ENCODE results near the gene CCDC86. TPM values are rescaled to one million over a fixed set of nuclear protein-coding genes. Genes with fewer than 3 reads are reported as not detected.
A peak's percentile ranks its signal among the peaks of the same experiment; 100 is the strongest.

Gene CCDC86
- total RNA-seq, 4 donors from 2014 or later: 32.5 to 46.3 (median 40.3) TPM

DNA sequence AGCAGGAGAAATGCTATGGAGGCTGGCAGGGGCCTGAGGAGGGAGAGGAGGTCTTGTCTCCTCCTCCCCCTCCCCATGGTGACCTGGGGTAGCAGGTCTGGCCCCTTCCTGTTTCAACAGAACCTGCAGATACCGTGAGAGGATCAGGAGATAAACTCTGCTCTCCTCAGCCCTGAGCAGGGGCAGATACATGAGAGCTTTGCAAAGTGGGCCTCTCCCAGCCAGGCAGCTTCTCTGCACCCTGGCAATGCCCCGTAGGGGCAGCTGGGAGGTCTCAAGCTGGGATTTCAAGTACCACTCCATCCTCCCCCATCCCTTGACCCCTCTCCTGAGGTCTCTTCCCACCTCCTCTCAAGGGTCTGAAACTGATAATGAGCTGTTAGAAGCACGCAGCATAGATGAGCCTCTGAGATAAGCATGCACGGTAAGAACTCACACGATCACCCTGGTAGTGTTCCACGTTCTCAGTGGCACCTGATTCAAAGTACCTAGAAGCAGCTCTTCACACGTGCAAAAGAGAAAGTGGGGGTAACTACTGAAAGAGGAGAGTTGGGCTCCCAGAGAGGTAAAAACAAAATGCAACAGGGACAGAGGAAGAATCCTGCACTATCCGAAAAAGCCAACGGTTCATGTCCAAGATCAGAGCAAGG is 4.9 kb upstream of the CCDC86 start:
- Histone ChIP-seq H3K4me1 (peaks cover 10% of the 10 kb centered on the region), H3K4me3 (no peak overlapping the region), H3K27ac (no peak overlapping the region), H3K9me3 (no peaks in the 10 kb centered on the region), H3K27me3 (peaks cover 5% of the 10 kb centered on the region), H3K36me3 (no peaks in the 10 kb centered on the region)
- TF ChIP-seq POLR2A (IDR thresholded peaks at IDR 0.05) (no peak), POLR2AphosphoS5 (IDR thresholded peaks at IDR 0.05) (no peak), EP300 (IDR thresholded peaks at IDR 0.05) (no peak), CTCF (IDR thresholded peaks at IDR 0.05) (no peak)
- DNase-seq (ENCODE audit: low spot score in 2 of 2): no peak
- WGBS: 75% methylated on average over 9 of the region's 9 CpGs

- no peak overlapping the region for H3K27ac ChIP-seq
- H3K4me3 ChIP-seq: no peak overlapping the region
- H3K4me1 ChIP-seq: peaks cover 17% of the 10 kb centered on the region
- no peaks in the 10 kb centered on the region for H3K36me3 ChIP-seq
- DNase-seq (ENCODE audit: low spot score in 2 of 2): no peak
- no peaks in the 10 kb centered on the region for H3K27me3 ChIP-seq
- H3K9me3 ChIP-seq: no peaks in the 10 kb centered on the region
- TF ChIP-seq POLR2AphosphoS5 (IDR thresholded peaks at IDR 0.05): no peak
- no peak for TF ChIP-seq EP300 (IDR thresholded peaks at IDR 0.05)
- no peak for TF ChIP-seq CTCF (IDR thresholded peaks at IDR 0.05)
- no peak for TF ChIP-seq POLR2A (IDR thresholded peaks at IDR 0.05)
- 97% methylated on average over 5 of the region's 7 CpGs for WGBS
Observed at GRCh38 chr11:60838132-60838531, 3.8 kb upstream of the CCDC86 start.

GRCh38 chr11:60840470-60841430 is 1.2 kb upstream of the CCDC86 start:
- Histone ChIP-seq H3K36me3 (no peaks in the 10 kb centered on the region), H3K27ac (peak overlapping the region; percentile 58), H3K9me3 (no peaks in the 10 kb centered on the region), H3K27me3 (no peaks in the 10 kb centered on the region), H3K4me1 (peaks cover 41% of the 10 kb centered on the region), H3K4me3 (peak overlapping the region; percentile 86)
- TF ChIP-seq CTCF (IDR thresholded peaks at IDR 0.05) (no peak), EP300 (IDR thresholded peaks at IDR 0.05) (no peak), POLR2AphosphoS5 (IDR thresholded peaks at IDR 0.05) (no peak), POLR2A (IDR thresholded peaks at IDR 0.05) (no peak)
- 61% methylated on average over 13 of the region's 14 CpGs for WGBS
- DNase-seq (ENCODE audit: low spot score in 2 of 2): no peak

DNA sequence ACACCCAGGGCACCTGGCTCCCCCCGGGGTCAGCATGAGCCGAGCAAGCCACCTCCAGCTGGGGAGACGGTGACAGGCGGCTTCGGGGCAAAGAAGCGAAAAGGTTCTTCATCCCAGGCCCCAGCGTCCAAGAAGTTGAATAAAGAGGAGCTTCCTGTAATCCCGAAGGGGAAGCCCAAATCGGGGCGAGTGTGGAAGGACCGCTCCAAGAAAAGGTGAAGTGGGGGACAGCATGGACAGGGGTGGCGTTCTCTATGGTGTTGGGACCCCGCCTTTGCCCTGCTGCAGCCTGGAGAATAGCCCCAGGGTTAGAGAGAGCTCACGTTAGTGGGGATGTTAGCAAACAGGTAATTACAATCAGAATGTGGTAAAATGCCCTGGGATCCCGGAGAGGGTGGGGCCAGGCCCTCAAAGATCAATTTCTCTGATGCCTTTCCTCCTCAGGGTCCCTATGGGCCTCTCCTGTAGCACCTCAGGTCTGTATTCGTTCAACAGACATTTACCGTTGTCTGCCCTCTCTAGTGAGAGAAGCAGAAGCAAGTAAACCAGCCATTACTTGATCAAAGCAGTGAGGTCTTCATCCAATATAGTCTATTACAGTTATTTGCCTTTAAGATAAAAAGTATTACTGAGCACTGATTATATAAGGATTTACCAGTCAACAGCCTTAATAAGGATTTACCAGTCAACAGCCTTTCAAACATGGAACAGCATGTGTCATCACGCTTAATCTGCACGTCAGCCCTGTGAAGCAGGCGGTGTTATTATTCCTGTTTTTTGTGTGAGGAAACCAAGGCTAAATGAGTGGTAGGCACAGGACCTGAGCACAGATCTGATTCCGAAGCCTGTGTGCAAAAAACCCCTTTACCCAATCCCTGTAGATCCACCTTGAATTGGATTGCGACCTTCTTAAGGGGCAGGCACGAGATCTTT is 1.0 kb downstream of the CCDC86 start:
- Histone ChIP-seq H3K27ac (peak overlapping the region; percentile 57), H3K9me3 (no peaks in the 10 kb centered on the region), H3K36me3 (peaks cover 7% of the 10 kb centered on the region), H3K27me3 (no peaks in the 10 kb centered on the region), H3K4me3 (peak overlapping the region; percentile 86), H3K4me1 (peaks cover 41% of the 10 kb centered on the region)
- DNase-seq (ENCODE audit: low spot score in 2 of 2): no peak
- TF ChIP-seq POLR2A (IDR thresholded peaks at IDR 0.05) (no peak), CTCF (IDR thresholded peaks at IDR 0.05) (no peak), POLR2AphosphoS5 (IDR thresholded peaks at IDR 0.05) (no peak), EP300 (IDR thresholded peaks at IDR 0.05) (no peak)
- WGBS: 14% methylated on average over 21 of the region's 23 CpGs
